Spinal cord (tissue), 10 donors: ENCODE data around the gene LAMB3. TPM values are rescaled to one million over a fixed set of nuclear protein-coding genes. Genes with fewer than 3 reads are reported as not detected.

ENCODE experiments used
- DNase-seq, 6 donors: peaks; one replicate each; pipeline versions ENCODE4 v3.0.0 to v3.0.0-alpha.2; 2013 to 2015; ENCODE audit warnings: low spot score in 6 of 6, low read depth in 4 of 6
- H3K27ac ChIP-seq: one replicate; pipeline ENCODE4 v1.5.1; 2013; ENCODE audit warnings: low read depth, low read length, control low read depth
- H3K27me3 ChIP-seq: one replicate; pipeline ENCODE4 v1.6.1; 2013; ENCODE audit warnings: low read length; ENCODE audit not compliant: control insufficient read depth, insufficient read depth
- H3K36me3 ChIP-seq: one replicate; pipeline ENCODE4 v1.6.1; 2013; ENCODE audit warnings: low read length; ENCODE audit not compliant: control insufficient read depth, insufficient read depth
- H3K4me1 ChIP-seq: one replicate; pipeline ENCODE4 v1.6.1; 2013; ENCODE audit warnings: low read length; ENCODE audit not compliant: control insufficient read depth, insufficient read depth
- H3K4me3 ChIP-seq: one replicate; pipeline ENCODE4 v1.5.1; 2013; ENCODE audit warnings: low read depth, low read length, control low read depth
- H3K9me3 ChIP-seq: one replicate; pipeline ENCODE4 v1.6.1; 2013; ENCODE audit warnings: low read length; ENCODE audit not compliant: control insufficient read depth, insufficient read depth
- WGBS: methylation state at CpG from one replicate; pipeline ENCODE4 v1.1.5; 2013; ENCODE audit warnings: missing lambda C conversion rate; ENCODE audit not compliant: insufficient coverage; 5-methylcytosine and 5-hydroxymethylcytosine counted together
- polyA plus RNA-seq, 2 donors: library from polyadenylated mRNA; unstranded; fragments of 120-200 nt; gene quantifications; one replicate each; pipeline ENCODE4 v1.2.1, GENCODE V29; 2013; ENCODE audit not compliant: insufficient read length in 2 of 2
- total RNA-seq, 2 donors: library from RNA; depleted of rRNA in 1 of 2; stranded (reverse); fragments of 120-200 nt in 1 of 2; fragments of >200 nt in 1 of 2; gene quantifications; one replicate each; pipeline versions ENCODE4 v1.2.3 to v1.2.4, GENCODE V29; 2013 to 2014
- donor health status: healthy.

Gene LAMB3
- total and polyA plus RNA-seq, 4 donors, result 0.89 to 6.0 (median 2.7) TPM

- peak in 1 of 6 donors; percentile 24 for DNase-seq
- Histone ChIP-seq H3K9me3 (no peaks in the 10 kb centered on the region), H3K36me3 (peaks cover 3% of the 10 kb centered on the region), H3K4me3 (no peak overlapping the region), H3K27me3 (no peaks in the 10 kb centered on the region), H3K27ac (no peak overlapping the region), H3K4me1 (peaks cover 67% of the 10 kb centered on the region)
- WGBS, result 62% methylated on average over 15 of the region's 16 CpGs
Measured at GRCh38 chr1:209627027-209627731, 25.0 kb downstream of the LAMB3 start.

- Histone ChIP-seq H3K9me3 (no peaks in the 10 kb centered on the region), H3K4me3 (no peak overlapping the region), H3K4me1 (peaks cover 65% of the 10 kb centered on the region), H3K27me3 (no peaks in the 10 kb centered on the region), H3K27ac (no peak overlapping the region), H3K36me3 (peaks cover 3% of the 10 kb centered on the region)
- 83% methylated on average over 19 of the region's 19 CpGs for WGBS
- no peak for DNase-seq
Measured at GRCh38 chr1:209626346-209627026, 25.7 kb downstream of the LAMB3 start.

GRCh38 chr1:209625791-209626285 is 26.4 kb downstream of the LAMB3 start:
- no peaks in the 10 kb centered on the region for H3K9me3 ChIP-seq
- no peak overlapping the region for H3K27ac ChIP-seq
- peak in 1 of 6 donors; percentile 80 for DNase-seq
- no peaks in the 10 kb centered on the region for H3K27me3 ChIP-seq
- 68% methylated on average over 18 of the region's 18 CpGs for WGBS
- H3K4me1 ChIP-seq, result peaks cover 61% of the 10 kb centered on the region
- H3K4me3 ChIP-seq, result no peak overlapping the region
- peaks cover 3% of the 10 kb centered on the region for H3K36me3 ChIP-seq

GRCh38 chr1:209624558-209625549 is 27.4 kb downstream of the LAMB3 start:
- 74% methylated on average over 6 of the region's 15 CpGs for WGBS
- H3K9me3 ChIP-seq, result no peaks in the 10 kb centered on the region
- H3K27ac ChIP-seq, result no peak overlapping the region
- H3K4me3 ChIP-seq, result no peak overlapping the region
- peaks cover 61% of the 10 kb centered on the region for H3K4me1 ChIP-seq
- H3K36me3 ChIP-seq, result peaks cover 3% of the 10 kb centered on the region
- DNase-seq, result no peak
- H3K27me3 ChIP-seq, result no peaks in the 10 kb centered on the region

- 52% methylated on average over 21 of the region's 24 CpGs for WGBS
Measured at GRCh38 chr1:209622841-209623829, 29.1 kb downstream of the LAMB3 start.

GRCh38 chr1:209621741-209622655 is 30.2 kb downstream of the LAMB3 start:
- peaks cover 55% of the 10 kb centered on the region for H3K4me1 ChIP-seq
- no peak overlapping the region for H3K4me3 ChIP-seq

More at GRCh38 chr1:209622841-209623829, 29.1 kb downstream of the LAMB3 start:
- no peak overlapping the region for H3K4me3 ChIP-seq
- H3K9me3 ChIP-seq, result no peaks in the 10 kb centered on the region
- no peaks in the 10 kb centered on the region for H3K27me3 ChIP-seq
- H3K4me1 ChIP-seq, result peaks cover 64% of the 10 kb centered on the region
- H3K27ac ChIP-seq, result no peak overlapping the region
- H3K36me3 ChIP-seq, result peaks cover 7% of the 10 kb centered on the region
- DNase-seq, result peak in 4 of 6 donors; percentile 66 to 97 (median 76)

GRCh38 chr1:209621286-209621685 is 30.9 kb downstream of the LAMB3 start:
- 78% methylated on average over 3 of the region's 4 CpGs for WGBS
- no peak overlapping the region for H3K27ac ChIP-seq
- DNase-seq, result no peak
- peaks cover 48% of the 10 kb centered on the region for H3K4me1 ChIP-seq
- H3K9me3 ChIP-seq, result no peaks in the 10 kb centered on the region
- no peaks in the 10 kb centered on the region for H3K27me3 ChIP-seq
- peaks cover 11% of the 10 kb centered on the region for H3K36me3 ChIP-seq
- no peak overlapping the region for H3K4me3 ChIP-seq

More at GRCh38 chr1:209621741-209622655, 30.2 kb downstream of the LAMB3 start:
- Histone ChIP-seq H3K27ac (no peak overlapping the region), H3K27me3 (no peaks in the 10 kb centered on the region), H3K9me3 (no peaks in the 10 kb centered on the region), H3K36me3 (peaks cover 11% of the 10 kb centered on the region)
- WGBS, result 89% methylated on average over 11 of the region's 11 CpGs
- no peak for DNase-seq

- WGBS, result 77% methylated on average over 3 of the region's 3 CpGs
- DNase-seq, result peak in 2 of 6 donors; percentile 44 to 60
- H3K27ac ChIP-seq, result no peak overlapping the region
- peaks cover 41% of the 10 kb centered on the region for H3K4me1 ChIP-seq
- H3K36me3 ChIP-seq, result peaks cover 8% of the 10 kb centered on the region
- H3K9me3 ChIP-seq, result no peaks in the 10 kb centered on the region
- no peaks in the 10 kb centered on the region for H3K27me3 ChIP-seq
- no peak overlapping the region for H3K4me3 ChIP-seq
Measured at GRCh38 chr1:209620487-209620884, 31.7 kb downstream of the LAMB3 start.
